NCI-H82 treated with DMSO at 0.1 percent for 48 hours (cell line): ENCODE results near the gene RCOR2.

ENCODE experiments used
- DNase-seq: peaks from one replicate; lab custom pipeline; 2025; ENCODE audit not compliant: unreplicated experiment; lab: John Stamatoyannopoulos, UW

Gene RCOR2

DNA sequence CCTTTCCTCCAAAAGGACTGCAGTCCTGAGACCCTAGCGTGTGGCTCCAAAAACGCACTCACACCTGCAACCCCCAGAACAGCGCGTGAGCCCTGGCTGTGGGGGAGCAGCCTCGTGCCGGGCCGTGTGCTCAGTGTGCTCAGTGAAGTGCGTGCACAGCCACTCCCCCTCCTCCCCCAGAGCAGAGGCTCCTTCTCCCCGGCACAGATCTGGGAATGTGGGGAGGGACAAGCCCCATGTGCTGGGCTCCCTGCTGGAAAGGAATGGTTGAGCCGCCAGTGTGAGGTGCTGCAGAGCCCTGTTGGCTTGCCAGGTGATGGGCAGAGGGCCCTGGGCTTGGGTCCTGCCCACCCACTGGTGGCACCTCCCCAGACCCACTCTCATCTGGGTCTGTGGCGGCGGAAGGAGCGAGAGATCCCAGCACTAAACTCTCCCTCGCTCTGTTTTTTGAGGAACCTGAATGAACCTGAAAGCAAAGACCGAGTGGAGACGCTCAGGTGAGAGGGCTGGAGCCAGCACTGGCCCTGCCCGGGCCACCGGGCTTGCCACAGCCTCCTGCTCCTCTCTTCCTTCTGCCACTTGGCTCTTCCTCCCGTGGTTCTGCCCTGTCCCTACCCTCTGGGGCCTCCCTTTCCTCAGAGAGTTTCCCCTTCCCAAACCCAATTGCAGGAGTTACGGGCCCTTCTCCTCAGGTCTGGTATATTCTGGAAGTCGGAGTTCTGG is 9.0 kb downstream of the RCOR2 start:
- DNase-seq = no peak

DNA sequence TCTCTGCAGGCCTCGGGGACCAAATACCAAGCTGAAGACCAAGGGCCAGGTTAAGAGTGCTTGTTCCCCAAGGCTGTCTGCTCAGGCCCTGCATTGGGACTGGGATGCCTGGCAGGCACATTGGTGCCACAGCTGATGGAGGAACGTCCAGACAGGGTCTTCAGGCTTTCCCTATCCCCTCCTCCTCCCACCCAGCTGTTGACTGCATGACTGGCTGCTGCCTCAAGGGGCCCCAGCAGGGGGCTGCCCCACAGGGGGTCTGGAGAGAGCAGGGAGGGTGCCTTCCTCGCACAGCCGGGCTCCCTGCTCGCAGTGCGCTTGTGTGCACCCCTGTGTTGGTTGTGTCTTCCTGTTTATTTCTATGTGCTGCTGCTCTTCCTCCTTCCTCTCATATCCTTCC is 9.9 kb downstream of the RCOR2 start:
- DNase-seq = no peak

DNA sequence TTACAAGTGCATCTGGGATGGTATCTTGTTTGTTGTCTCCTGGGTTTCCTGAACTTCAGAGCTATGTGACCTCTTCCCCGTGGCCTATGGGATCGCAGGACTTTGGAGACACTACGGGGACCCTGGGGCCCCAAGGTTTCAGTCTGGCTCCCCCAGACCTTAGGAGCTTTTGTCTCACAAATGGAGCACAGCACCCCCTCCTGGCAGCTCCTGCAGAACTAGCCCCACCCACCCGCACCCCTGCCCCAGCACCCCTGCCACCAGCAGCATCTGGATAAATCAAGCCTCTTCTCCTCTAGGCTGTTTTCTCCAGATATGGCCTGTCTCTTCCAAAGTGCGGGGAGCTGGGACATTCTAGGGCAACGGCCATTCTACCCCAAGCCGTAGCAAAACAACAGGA is 10.4 kb downstream of the RCOR2 start:
- no peak for DNase-seq

DNA sequence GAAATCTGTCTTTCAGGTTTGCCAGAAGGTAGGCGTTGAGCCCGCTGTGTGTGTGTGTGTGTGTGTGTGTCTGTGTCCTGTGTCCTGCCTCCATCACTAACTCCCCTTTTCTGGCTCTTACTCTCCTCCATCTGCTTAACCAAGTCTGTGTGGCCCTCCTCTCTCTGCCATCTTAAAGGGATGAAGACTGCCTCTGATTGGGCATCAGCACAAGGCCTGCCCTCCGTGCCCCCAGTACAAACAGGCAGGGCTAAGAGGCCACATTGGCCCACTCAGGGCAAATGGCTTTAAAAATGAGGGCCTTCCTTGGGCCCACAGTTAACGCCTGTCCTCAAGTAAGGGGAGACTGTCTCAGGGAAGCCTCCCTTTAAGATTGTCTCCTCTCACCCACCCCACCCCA is 10.9 kb downstream of the RCOR2 start:
- no peak for DNase-seq

DNA sequence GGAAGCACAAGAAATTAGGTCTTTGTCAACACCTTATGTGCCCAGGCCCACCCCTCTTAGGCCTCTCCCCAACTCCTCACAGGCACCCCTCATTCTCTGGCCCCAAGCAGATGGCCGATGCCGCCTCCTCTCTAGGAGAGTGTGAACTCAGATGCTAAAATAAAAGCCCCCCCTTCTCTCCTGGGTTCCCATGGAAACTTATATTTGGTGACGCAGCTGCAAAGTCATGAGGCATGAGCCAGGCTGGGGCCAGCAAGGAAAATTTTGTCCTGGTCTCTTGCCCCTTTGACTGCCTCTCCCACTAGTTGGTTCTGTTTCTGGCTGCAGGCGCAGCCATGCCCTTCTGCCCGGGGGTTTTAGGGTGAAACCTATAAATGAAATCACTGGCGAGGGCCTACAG is 11.8 kb downstream of the RCOR2 start:
- no peak for DNase-seq

DNA sequence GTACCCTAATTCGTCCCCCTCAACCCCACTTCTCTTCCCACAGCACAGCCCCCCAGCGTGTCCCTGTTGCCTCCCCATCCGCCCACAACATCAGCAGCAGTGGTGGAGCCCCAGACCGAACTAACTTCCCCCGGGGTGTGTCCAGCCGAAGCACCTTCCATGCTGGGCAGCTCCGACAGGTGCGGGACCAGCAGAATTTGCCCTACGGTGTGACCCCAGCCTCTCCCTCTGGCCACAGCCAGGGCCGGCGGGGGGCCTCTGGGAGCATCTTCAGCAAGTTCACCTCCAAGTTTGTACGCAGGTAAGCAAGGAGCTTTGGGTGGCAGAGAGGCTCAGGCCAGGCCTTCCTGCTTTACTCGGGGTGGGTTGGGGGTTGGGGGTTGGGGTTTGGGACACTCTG is 12.2 kb downstream of the RCOR2 start:
- no peak for DNase-seq

DNA sequence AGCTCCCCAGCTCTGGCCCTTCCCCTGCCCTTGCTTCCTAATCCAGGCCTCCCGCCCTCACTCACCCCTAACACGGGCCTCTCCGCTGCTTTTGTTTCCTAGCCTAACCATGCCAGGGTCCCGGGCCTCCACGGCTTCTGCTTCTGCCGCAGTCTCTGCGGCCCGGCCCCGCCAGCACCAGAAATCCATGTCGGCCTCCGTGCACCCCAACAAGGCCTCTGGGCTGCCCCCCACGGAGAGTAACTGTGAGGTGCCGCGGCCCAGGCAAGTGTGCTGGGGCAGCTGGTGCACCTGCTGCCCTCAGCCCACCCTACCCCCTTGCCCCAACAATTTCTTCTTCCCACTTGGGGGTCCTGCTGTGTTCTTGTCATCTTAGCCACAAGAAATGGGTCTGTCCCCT is 13.1 kb downstream of the RCOR2 start:
- DNase-seq = no peak

DNA sequence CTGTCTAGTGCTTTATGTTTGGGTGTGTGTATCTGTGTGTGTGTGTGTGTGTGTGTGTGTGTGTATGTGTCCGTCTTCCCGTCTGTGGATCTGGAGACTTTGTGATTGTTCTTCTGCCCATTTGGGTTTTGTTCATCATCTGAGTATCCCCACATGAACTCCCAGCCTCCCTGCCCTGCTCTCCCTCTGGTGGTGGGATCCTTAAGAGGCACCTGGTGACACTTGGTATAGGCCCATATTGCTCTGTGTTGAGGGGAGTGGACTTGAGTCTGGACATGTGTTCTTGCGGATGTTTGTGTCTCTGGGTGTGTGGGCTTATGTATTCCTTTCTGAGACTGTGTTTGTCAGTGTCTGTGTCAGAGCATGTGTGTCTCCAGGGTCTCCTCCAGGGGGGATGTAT is 15.3 kb downstream of the RCOR2 start:
- DNase-seq = no peak

DNA sequence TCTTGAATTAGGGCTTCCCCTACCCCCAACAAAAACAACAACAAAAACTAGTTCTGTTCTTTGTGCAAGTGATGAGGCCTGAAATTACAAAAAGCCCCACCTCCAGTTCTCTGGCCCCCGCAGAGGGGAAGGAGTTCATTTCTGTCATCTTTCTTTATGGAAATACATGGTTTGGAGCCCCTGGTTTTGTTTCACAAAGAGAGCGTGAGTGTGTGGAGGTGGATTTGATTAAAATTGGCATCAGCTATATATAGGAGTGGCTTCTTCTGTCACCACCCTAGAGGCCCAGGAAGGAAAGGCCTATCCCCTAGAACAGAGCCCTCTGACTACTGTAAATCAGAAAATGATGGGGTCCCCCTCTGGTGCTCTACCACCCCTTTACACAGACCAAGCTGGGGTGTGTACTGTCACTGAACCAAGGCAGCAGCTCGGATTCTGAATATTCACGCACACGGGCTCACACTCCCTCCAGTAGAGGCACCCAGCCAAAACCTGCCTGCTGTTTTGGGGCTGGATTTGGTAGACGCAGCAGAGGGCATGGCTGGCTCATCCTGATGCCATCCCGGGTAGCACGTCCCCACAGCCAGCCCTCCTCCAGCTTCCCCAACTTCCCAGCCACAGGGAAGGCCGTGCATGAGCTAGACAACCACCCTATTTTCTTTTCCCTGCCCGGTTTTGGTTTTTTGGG is 19.4 kb downstream of the RCOR2 start:
- DNase-seq = no peak

DNA sequence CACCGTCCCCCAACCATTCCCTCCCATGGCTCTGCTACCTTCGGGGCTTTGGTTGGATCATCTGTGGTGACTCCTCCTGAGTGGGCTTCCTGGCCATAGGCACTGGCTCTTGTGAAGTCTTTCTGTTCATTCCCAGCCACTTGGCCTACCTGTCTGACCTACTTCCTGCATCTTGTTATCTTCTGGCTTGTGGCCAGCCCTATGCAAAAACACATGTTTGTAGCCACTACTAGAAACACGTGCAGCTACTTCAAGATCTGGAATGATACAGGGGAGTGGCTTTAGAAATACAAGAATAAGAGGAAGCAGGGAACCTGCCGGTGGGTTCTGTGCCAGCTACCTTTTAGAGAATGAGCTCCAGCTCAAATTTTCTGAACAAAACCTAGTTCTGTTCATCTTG is 20.9 kb downstream of the RCOR2 start:
- no peak for DNase-seq

DNA sequence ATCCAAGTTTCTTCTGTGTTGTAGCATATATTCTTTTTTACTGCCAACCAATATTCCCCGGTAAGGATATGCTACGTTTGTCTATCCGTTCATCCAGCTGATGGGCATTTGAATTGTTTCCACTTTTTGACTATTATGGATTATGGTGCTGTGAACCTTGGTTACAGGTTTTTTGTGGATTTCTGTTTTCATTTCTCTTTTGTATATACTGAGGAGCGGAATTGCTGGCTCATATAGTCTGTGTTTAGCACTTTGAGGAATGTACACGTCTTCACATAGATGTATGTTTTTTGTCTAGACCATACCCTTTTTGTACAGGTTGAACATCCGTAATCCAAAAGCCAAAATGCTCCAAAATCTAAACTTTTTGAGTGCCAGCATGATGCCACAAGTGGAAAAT is 23.6 kb downstream of the RCOR2 start:
- no peak for DNase-seq

DNA sequence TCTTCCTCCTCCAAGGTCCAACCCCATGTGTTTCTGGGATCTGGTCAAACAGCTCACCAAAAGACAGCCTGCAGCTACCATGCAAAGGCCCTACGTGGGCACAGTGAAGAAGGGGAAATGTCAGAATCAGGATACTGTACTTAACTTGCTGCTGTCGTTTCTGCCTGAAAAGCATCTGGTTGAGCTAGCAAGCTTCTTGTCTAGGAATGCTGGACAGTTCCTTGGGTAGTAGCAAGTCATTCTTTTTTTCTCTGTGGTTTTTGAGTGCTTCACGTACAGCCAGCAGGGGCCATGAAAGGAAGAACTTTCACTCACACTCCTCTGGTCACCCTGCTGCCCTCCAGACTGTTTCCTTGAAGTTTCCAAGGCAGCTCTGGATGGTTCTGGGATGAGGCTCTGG is 24.7 kb downstream of the RCOR2 start:
- no peak for DNase-seq

DNA sequence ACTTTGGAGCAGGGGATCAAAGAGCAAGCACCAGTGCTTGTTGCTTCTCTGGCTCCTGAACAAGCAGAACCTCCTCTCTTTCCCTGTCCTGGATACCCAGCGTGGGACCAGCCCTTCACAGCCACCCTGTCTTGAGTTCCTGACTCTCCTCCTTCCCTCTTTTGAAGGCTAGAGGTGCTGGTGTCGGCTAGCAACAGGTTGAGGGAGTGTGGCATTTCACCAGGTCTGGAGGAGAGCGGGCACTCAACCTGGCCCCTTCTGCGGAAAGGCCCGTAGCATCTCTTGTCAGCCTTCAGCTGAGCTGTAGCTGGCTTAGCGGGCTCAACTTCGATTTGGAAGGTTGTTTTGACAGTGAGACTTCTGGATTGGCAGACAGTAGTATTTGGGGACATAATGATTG is 26.6 kb downstream of the RCOR2 start:
- DNase-seq = no peak

DNA sequence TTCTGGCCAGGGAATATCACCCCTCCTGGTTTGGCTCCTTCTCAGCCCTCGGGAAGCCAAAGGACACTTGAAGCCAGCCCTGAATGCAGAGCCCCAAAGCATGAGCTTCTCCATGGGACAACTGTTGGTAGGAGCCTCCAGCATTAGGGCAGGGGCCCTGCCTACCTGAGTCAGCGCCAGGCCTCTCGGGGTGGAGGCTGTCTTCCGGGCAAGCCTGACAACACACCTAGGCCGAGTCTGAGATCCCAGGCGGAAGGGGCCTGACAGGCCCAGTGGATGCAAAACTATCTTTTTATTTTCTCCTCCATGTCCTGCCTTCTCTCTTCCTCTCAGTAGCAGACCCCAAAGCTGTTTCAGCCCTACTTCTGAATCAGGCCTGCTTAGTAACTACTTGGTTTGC is 27.6 kb downstream of the RCOR2 start:
- DNase-seq = no peak

DNA sequence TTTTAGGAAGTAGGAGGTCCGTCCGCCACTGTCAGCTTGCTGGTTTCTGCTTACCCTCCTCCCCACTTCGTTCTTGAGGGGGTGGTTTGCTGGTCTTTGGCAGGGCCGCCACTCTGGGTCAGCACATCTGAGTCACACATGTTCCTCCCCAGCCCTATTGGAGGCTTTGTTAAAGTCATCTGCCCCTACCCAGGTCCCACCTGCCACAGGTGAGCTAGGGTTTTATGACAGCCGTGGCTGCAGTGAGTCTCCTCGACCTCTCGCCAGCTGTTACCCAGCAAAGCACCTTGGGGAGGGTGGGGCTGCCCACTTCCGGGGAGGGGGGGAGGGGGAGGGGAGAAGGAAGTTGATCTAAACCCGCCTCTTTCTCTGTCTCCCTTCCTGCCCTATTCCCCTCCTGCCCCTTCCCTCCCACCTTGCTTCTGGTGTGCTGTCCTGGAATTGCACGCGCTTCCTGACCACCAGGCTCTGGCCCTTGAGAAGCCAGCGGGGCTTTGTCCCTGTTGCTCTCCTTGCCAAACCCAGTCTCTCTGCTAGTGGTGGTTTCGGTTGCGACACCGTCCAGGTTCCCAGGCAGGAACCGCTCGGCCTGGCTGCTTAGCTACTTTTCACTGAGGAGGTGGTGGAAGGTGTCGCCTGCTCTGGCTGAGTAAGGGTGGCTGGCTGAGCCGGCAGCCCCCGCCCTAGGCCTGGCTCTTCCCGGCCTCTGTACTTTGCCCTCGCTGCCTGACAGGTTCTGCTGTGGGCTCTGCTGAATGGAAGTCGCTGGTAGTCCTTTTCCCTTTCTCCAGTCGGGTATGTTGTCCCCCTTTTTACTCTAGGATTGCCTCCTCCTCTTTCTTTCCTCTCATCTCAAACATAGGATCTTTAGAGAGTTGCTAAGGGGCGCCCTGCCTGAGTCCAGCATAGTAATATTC is 28.5 kb downstream of the RCOR2 start:
- no peak for DNase-seq

DNA sequence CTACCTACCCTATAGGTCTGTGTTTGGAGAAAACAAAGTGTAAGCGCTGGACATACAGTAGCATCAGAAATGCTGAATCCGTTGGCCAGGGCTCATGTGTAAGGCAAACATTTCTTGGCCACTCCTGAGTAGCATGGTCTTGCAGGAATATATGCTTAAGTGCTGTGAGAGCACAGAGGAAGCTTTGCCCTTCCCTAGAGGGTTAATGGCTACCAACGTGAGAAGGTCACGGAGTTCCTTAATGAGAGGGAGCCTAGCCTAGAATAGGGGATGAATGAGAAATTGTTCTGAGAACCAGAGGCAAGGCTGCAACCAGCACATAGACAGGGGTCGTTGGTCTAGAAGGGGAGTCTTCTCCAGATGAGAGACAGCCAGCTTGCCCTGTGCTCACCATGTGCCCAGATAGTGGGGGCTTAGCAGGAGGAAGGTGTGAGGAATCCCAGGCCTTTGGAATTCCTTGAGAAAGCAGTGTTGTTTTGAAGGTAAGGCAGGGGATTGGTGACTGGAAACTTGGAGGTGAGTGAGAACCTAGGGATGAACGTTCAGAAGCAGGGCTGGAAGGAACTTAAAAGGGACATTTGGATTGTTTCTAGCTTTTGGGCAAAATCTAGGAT is 29.5 kb downstream of the RCOR2 start:
- no peak for DNase-seq

DNA sequence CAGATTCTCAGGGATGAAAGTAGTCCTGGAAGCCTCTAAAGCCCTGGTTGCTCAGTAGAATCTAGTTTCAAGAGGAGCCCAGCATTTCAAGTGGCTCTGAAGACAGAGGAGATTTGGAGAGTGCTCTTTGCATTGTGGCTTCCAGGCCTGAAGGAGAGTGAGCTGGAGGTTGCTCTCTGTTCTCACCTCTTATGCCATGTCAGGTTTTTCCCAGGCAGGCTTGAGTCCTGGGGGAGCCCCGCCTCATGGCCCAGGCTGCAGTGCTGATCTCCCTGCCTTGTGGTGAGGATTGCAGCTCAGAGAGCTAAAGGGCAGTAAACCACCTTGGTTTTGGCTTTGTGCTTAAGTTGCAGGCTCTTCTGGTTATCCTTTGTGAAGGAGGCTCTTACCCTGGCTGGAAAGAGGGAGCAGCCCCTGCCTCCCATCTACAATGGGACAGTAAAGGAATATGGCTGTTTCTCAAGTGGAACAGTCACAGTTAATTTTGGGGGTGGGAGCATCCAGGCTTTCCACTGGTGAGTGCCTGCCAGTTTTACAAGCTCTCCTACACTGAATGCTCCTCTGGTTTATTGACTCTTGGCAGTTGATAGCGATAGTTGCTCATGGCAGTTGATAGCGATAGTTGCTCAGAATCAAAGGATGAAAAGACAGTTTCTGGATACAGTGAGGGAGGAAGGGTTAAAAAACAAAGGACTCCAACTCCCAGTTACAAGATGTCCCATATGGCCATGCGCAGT is 32.6 kb downstream of the RCOR2 start:
- DNase-seq = no peak

DNA sequence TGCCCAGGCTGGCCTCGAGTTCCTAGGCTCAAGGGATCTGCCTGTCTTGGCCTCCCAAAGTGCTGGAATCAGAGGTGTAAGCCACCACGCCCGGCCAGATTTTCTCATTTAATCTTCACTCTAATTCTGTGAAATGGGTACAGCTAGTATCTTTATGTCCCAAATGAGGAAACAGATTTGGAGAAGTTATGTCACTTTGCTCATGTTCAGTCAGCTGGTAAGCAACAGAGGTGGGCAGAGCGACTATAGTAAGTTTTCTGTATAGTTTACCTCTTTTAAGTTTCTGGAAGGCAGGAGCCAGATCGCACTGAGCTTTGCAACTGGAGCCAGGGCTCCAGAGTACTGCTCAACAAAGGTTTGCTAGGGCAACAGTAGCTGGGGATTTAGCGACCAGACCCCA is 33.2 kb downstream of the RCOR2 start:
- no peak for DNase-seq

DNA sequence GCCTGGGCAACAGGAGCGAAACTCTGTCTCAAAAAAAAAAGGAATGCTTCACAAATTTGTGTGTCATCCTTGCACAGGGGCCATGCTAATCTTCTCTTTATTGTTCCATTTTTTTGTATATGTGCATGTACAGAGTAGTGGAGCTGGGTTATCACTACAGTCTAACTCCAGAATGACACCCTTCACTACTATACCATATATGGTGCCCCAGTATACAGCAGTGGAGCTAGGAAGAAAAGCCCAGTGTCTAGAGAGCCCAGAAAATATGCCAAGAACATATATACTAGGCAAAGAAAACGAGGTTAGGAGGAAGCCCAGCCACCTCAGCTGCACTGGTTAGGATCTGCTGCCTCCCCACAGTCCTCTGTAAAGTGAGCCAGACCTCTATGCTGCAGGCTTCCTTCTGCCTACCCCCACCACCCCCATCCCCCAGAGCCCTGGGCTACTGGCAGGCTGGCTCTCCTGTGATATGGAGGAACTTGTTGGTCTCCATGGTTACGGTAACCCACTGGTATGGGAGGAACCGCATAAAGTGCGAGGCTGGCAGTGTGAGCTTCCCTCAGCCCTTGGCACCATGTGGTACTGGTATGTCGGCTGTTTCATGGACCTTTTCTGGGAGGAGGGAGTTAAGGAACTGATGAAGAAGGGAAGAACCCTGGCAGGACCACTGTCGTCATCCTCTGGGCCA is 34.3 kb downstream of the RCOR2 start:
- DNase-seq = no peak

DNA sequence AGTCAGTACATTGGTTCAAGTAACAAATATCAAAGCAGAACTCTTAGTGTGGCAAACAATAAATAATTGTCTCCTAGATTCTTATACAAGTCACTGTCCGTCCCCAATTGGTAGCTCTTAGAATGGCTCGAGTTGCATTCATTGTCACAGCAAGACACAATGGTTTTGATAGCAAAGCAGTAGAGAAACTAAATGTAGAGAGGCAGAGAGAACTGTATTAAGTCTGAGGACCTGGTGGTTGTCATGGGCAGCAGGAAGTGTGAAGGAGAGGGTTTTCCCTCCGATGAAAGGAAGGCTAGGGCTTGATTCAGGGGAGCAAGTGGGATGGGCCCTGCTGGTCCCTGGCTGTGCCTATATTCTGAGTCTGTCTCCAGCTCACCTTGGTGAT is 36.6 kb downstream of the RCOR2 start:
- no peak for DNase-seq
